HG03159 (cell line): Measurements from ENCODE around the gene SBF2.

Source experiments
- ATAC-seq: cut with Tn5 transposase; IDR thresholded peaks from one replicate; pipeline ENCODE4 v1.9.1; 2021; ENCODE audit warnings: mild to moderate bottlenecking, moderate library complexity; ENCODE audit not compliant: unreplicated experiment

Gene SBF2

DNA sequence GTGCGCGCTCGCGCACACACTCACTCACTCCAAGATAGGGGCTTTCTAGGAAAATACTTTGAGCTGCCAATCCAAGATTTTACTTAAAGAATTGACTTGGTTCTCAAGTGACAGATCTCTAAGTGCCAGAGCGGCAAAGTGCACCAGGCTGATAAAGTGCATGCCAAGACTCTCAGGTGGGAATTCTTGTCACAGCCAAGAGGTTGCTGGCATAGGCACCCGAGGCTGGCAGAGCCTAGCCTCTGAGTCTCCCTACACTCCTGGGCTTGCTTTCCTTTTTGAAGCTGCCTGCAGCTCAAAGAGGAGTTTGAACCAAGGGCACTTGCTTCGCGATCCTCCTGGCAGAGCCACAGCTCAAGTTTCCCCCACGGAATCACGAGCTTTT, 8.3 kb upstream of the SBF2 start:
- no peak for ATAC-seq

GRCh38 chr11:10301656-10302358, 7.8 kb upstream of the SBF2 start:
- ATAC-seq = no peak

DNA sequence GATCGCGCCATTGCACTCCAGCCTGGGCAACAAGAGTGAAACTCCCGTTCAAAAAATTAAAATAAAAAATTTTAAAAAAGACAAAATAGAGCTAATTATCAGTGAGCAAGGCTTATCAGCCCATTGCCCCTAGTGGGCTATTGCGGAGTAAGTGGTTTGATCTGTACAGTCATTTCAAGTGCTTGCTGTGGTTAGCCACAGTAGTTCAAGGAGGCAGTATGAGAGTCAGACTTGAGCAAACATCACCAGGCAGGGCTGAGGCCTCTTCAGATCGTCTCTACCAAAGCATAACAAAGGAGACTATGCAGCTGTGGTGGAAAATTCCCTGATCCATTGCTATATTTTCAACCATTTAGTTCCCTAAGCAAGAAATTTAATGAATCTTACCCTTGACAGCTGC, 4.3 kb upstream of the SBF2 start:
- peak; percentile 96 for ATAC-seq

GRCh38 chr11:10295064-10295901, 1.3 kb upstream of the SBF2 start:
- no peak for ATAC-seq

- no peak for ATAC-seq
Measured at GRCh38 chr11:10294290-10294953, 403 bp upstream of the SBF2 start.

GRCh38 chr11:10291801-10292638, 2.0 kb downstream of the SBF2 start:
- ATAC-seq = no peak

DNA sequence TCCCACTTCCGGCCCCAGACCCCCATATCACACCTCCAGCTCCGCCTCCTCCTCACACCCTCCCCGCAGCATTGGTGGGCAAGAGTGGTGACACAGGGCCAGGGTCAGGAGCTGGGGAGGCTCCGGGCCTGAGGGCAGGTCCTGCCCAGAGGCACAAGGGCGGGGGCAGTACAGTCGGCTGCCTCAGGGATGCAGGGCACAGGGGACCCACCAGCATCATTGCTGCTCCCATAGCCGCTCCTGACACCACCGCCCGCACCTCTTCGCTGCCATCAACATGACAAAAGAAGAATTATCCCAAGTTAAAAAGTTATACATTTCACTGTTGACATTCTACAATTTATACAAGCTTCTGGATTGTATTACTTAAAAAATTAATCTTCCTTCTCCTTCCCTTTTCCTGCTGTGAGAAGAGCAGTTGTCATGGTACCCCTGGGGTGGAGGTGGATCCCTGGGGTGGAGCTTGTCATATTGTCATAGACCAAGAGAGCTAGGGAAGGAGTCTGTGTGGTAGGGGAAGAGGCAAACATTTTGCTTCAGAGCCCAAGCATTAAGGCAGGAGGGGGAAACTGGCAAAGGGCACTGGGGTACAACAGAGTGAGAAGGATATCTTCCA, 4.1 kb downstream of the SBF2 start:
- no peak for ATAC-seq

DNA sequence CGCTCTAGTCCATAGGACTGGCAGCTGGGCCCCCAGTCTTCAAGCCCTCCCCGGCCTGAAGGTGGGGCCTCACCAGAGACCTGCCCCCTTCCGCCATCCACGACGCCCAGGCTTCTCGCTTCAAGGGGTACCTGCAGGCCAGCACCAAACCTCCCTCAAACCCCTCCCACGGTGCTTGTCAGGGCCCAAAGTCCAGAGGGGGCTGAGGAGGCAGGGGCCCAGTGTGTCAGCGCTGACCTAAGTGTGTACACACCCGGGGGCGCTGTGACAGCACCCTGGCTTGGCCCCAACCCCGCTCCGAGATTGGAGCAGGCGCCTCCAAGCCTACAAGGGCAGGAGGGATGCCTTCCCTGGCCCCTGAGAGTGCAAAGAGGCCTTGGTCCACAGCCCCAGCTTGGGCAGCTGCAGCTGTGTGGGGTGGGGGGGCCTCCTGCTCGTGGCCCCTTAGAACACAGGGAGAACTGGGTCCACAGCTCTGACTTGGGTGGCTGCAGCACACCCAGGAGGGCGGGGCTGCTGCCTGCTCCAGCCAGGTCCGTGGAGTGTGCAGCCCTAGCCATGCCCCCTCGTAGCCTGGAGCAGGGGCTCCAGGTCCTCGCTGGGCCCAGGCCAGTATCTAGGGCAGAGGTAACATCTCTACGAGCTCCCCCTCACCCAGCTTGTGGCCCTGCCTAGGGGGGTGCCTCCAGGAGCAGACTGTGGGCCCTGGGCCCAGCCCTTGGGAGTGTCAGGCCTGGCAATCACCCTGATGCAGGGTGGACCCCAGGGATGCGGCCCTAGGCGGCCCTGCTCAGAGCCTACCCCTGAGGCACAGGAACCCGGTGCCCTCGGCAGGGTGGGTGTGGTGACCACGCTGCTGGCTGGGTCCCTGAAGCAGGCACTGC, 4.9 kb downstream of the SBF2 start:
- no peak for ATAC-seq

DNA sequence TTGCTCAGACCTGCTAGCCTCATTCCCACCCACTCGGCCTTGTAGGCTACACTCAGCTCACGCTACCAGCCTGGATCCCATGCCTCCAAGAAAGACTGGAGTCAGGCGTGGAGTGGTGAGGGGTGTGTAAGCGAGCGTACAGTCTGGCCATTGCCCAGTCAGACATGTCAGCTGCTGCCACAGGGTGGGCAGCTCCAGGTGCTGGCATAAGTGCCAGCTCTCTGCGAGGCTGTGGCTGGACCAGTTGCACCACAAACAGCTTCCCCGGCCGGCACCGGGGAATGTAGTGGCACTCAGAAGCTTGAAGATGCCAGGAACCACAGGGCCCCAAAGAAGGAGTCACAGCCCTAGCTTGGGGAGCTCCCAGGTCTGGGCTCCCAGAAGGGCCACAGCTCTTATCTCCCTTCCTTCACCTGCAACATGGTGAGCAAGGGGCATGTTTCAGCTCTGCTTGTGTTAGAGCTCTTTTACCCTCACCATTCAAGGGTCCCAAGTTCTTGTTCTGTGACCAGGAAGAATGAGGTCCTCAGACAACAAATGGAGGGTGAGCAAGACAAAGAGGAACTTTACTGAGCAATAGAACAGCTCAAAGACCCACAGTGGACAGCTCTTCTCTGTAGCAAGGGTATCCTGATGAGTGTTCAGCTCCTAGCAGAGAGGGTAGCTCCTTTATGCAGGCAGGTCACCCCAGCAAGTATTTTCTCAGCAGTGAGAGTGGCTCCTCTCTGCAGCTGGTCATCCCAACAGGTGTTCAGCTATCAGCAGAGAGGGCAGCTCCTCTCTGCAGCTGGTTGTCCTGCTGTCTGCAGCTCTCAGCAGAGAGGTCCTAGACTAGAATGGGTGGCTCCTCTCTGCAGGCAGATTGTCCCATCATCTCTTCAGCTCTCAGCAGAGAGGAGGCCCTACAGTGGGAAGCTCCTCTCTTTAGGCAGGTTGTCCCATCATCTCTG, 6.0 kb downstream of the SBF2 start:
- no peak for ATAC-seq

DNA sequence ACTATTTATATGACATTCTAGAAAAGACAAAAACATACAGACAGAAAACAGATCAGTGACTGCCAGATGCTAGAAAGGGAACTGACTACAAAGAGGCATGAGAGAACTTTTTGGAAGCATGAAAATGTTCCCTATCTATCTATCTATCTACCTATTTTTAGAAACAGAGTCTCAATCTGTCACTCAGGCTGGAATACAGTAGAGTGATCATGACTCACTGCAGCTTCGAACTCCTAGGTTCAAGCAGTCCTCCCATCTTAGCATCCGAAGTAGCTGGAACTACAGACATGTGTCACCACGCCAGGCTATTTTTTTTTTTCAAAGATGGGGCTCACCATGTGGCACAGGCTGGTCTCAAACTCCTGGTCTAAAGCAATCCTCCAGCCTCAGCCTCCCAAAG, 6.9 kb downstream of the SBF2 start:
- no peak for ATAC-seq

GRCh38 chr11:10285148-10285802, 8.7 kb downstream of the SBF2 start:
- ATAC-seq = no peak

DNA sequence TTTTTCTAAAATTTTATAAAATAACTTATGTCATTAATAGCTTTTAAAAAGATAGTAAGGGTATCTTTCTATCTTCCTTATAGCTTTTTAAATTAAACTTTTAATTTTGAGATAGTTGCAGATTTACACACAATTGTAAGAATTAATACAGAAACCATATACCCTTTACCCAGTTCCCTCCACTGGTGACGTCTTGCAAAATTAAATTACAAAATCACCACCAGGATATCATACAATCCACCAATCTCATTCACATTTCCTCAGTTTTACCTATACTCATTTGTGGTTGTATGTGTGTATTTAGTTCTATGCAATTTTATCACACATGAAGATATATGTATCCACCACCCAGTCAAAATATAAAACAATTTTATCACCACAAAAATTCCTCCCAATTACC, 10.0 kb downstream of the SBF2 start:
- ATAC-seq = no peak

- ATAC-seq = no peak
Measured at GRCh38 chr11:10282117-10282516, 11.9 kb downstream of the SBF2 start.

- ATAC-seq = no peak
Measured at GRCh38 chr11:10275714-10276113, 18.3 kb downstream of the SBF2 start.

GRCh38 chr11:10274726-10275125, 19.3 kb downstream of the SBF2 start:
- ATAC-seq = no peak

DNA sequence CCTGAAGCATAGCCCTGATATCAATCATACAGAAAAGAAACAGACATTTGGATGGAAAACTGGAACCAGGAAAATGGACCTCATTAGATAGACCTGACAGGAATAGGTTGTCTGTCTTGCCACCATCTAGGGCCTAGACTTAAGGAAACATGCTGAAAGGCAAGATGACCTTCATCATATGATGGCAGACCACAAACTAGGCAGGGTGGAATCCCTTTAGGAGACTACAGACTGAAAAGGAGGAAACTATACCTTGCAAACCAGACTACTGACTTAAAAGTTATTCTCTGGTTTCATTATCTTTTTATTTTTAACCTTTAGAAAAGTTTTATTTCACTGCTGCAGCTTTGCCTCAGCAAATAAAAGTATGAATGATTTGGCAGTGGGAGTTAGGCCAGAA, 20.3 kb downstream of the SBF2 start:
- no peak for ATAC-seq

DNA sequence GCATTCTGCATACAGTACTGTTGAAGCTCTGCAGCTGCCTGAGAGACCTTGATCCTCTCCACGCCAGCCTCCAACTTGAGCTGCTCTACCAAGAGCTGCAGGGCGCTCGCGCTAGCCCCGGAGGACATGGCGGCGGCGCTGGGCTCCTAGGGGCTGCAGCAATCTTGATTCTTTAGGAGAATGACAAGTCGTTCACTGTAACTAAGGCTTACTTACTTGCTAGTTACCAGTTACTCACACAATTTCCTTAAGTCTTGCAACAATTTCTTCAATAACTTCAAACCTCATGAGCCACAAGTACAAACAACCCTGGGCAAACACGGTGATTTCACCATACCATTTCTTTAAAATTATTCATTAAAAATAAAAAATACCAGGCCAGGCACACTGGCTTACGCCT, 21.9 kb downstream of the SBF2 start:
- no peak for ATAC-seq
